H1 (cell line): Measurements from ENCODE around the gene PLB1. TPM values are rescaled to one million over a fixed set of nuclear protein-coding genes. Genes with fewer than 3 reads are reported as not detected.

Experiments
- CTCF ChIA-PET: fragments of 300-600 bp; sonication (Branson Sonifier 250); formaldehyde crosslinking; loops from one replicate; lab custom pipeline; 2021; ENCODE audit not compliant: partially characterized antibody; lab: Charles Lee
- POLR2A ChIA-PET: fragments of 300-600 bp; sonication (Branson Sonifier 250); formaldehyde crosslinking; loops from one replicate; lab custom pipeline; 2021; ENCODE audit warnings: inconsistent platforms; ENCODE audit not compliant: partially characterized antibody; lab: Charles Lee
- DNase-seq, 2 experiments: peaks; one replicate each; pipeline versions ENCODE4 v3.0.0 to v3.0.0-alpha.2; 2010 to 2022; ENCODE audit warnings: low spot score in 2 of 2, low read depth in 1 of 2, mixed read lengths in 1 of 2
- FAIRE-seq: peaks from 2 replicates; lab custom pipeline; 2011; peaks lifted over from hg19 to GRCh38; lab: Jason Lieb, UNC
- H2AFZ ChIP-seq: 2 replicates; pipeline ENCODE4 v1.8.1; 2012; ENCODE audit warnings: low read length, inconsistent platforms
- H2AK5ac ChIP-seq: 2 replicates; pipeline ENCODE4 v1.6.1; 2013; ENCODE audit warnings: low read depth, low read length
- H2BK120ac ChIP-seq: replicated peaks from 2 replicates; pipeline ENCODE3; 2013; ENCODE audit warnings: low read depth, low read length, inconsistent platforms
- H2BK12ac ChIP-seq: 2 replicates; pipeline ENCODE4 v1.6.1; 2013; ENCODE audit warnings: low read depth, low read length
- H2BK15ac ChIP-seq: 2 replicates; pipeline ENCODE4 v1.6.1; 2013; ENCODE audit warnings: low read length
- H2BK20ac ChIP-seq: 2 replicates; pipeline ENCODE4 v1.6.1; 2013; ENCODE audit warnings: low read length
- H2BK5ac ChIP-seq: 2 replicates; pipeline ENCODE4 v1.6.1; 2013; ENCODE audit warnings: low read depth, low read length
- H3K14ac ChIP-seq: 2 replicates; pipeline ENCODE4 v1.6.1; 2013; ENCODE audit warnings: inconsistent platforms; ENCODE audit not compliant: insufficient read length
- H3K18ac ChIP-seq: 2 replicates; pipeline ENCODE4 v1.6.1; 2013; ENCODE audit warnings: low read length; ENCODE audit errors: extremely low read depth
- H3K23ac ChIP-seq: 2 replicates; pipeline ENCODE4 v1.6.1; 2013; ENCODE audit warnings: inconsistent platforms; ENCODE audit not compliant: insufficient read length
- H3K23me2 ChIP-seq: 2 replicates; pipeline ENCODE4 v1.6.1; 2013; ENCODE audit warnings: low read depth, low read length
- H3K27ac ChIP-seq: 2 replicates; pipeline ENCODE4 v1.6.1; 2011; ENCODE audit warnings: low read depth, low read length, inconsistent platforms
- H3K27me3 ChIP-seq, 4 experiments: replicated peaks in 1 of 4; 1 replicate in 1 of 4; 2 replicates in 3 of 4; pipeline versions ENCODE4 v1.6.1 to v1.8.1; 2011 to 2013; ENCODE audit warnings: low read length in 3 of 4, mild to moderate bottlenecking in 3 of 4, inconsistent platforms in 2 of 4, mixed read lengths in 2 of 4, moderate library complexity in 1 of 4; ENCODE audit not compliant: control insufficient read depth in 3 of 4, insufficient read depth in 3 of 4; ENCODE audit errors: extremely low read depth in 1 of 4
- H3K36me3 ChIP-seq, 4 experiments: 2 replicates each; pipeline versions ENCODE4 v1.6.1 to v1.8.1; 2011 to 2013; ENCODE audit warnings: mild to moderate bottlenecking in 4 of 4, low read length in 3 of 4, moderate library complexity in 2 of 4, control low read depth in 1 of 4, inconsistent platforms in 1 of 4; ENCODE audit not compliant: insufficient read depth in 4 of 4, control insufficient read depth in 2 of 4
- H3K4ac ChIP-seq: replicated peaks from 2 replicates; pipeline ENCODE3; 2013; ENCODE audit warnings: low read length, low read depth, mixed read lengths, inconsistent platforms; ENCODE audit not compliant: insufficient read length
- H3K4me1 ChIP-seq, 4 experiments: replicated peaks in 1 of 4; 1 replicate in 1 of 4; 2 replicates in 3 of 4; pipeline versions ENCODE4 v1.6.1 to v1.8.1; 2011 to 2013; ENCODE audit warnings: low read length in 3 of 4, inconsistent platforms in 2 of 4, mixed read lengths in 1 of 4; ENCODE audit not compliant: insufficient read depth in 4 of 4, control insufficient read depth in 3 of 4
- H3K4me2 ChIP-seq, 2 experiments: 2 replicates each; pipeline versions ENCODE4 v1.6.1 to v1.8.1; 2011 to 2013; ENCODE audit warnings: low read depth in 2 of 2, low read length in 2 of 2, control low read depth in 1 of 2, inconsistent platforms in 1 of 2, mild to moderate bottlenecking in 1 of 2; ENCODE audit not compliant: insufficient read depth in 1 of 2
- H3K4me3 ChIP-seq, 4 experiments: fragments of 200-600, 300-600 bp in 1 of 4; sonication (generic), shearing (Covaris generic), sonication (Bioruptor Twin) in 1 of 4; 2 replicates each; pipeline versions ENCODE4 v1.5.1 to v1.8.1; 2011 to 2016; ENCODE audit warnings: low read length in 4 of 4, low read depth in 3 of 4, control low read depth in 2 of 4, inconsistent platforms in 2 of 4, mild to moderate bottlenecking in 2 of 4, mixed read lengths in 1 of 4, moderate library complexity in 1 of 4; ENCODE audit not compliant: insufficient read depth in 2 of 4; ENCODE audit errors: extremely low read depth in 1 of 4
- H3K56ac ChIP-seq: replicated peaks from 2 replicates; pipeline ENCODE3; 2013; ENCODE audit warnings: low read depth, mild to moderate bottlenecking, mixed read lengths, low read length, inconsistent platforms; ENCODE audit not compliant: insufficient read length
- H3K79me1 ChIP-seq: 2 replicates; pipeline ENCODE4 v1.6.1; 2013; ENCODE audit warnings: low read depth, low read length, control low read depth
- H3K79me2 ChIP-seq, 2 experiments: 2 replicates each; pipeline versions ENCODE4 v1.6.1 to v1.8.1; 2012 to 2013; ENCODE audit warnings: low read length in 2 of 2, mild to moderate bottlenecking in 2 of 2, inconsistent platforms in 1 of 2; ENCODE audit not compliant: insufficient read depth in 2 of 2, control insufficient read depth in 1 of 2
- H3K9ac ChIP-seq, 4 experiments: replicated peaks in 1 of 4; 1 replicate in 1 of 4; 2 replicates in 3 of 4; pipeline versions ENCODE4 v1.6.1 to v1.8.1; 2011 to 2013; ENCODE audit warnings: low read depth in 3 of 4, low read length in 3 of 4, control low read depth in 2 of 4, mild to moderate bottlenecking in 2 of 4, moderate library complexity in 2 of 4, inconsistent platforms in 1 of 4; ENCODE audit errors: extremely low read depth in 1 of 4
- H3K9me3 ChIP-seq, 2 experiments: 2 replicates each; pipeline versions ENCODE4 v1.6.1 to v1.8.1; 2012 to 2013; ENCODE audit warnings: mild to moderate bottlenecking in 2 of 2, moderate library complexity in 2 of 2, control low read depth in 1 of 2, inconsistent platforms in 1 of 2, low read depth in 1 of 2, low read length in 1 of 2, mixed read lengths in 1 of 2; ENCODE audit not compliant: insufficient read depth in 2 of 2
- H4K20me1 ChIP-seq, 2 experiments: replicated peaks in 1 of 2; 2 replicates each; pipeline versions ENCODE3 to v1.8.1; 2011 to 2013; ENCODE audit warnings: inconsistent platforms in 2 of 2, low read length in 2 of 2, mild to moderate bottlenecking in 1 of 2; ENCODE audit not compliant: insufficient read depth in 2 of 2, control insufficient read depth in 1 of 2
- H4K5ac ChIP-seq: 2 replicates; pipeline ENCODE4 v1.6.1; 2013; ENCODE audit warnings: low read length, low read depth, mixed read lengths, inconsistent platforms; ENCODE audit not compliant: insufficient read length
- H4K8ac ChIP-seq: 2 replicates; pipeline ENCODE4 v1.8.0; 2013; ENCODE audit warnings: mild to moderate bottlenecking, moderate library complexity, low read length, inconsistent platforms; ENCODE audit not compliant: insufficient read depth; ENCODE audit errors: extremely low read depth
- H4K91ac ChIP-seq: replicated peaks from 2 replicates; pipeline ENCODE3; 2013; ENCODE audit warnings: low read length, mixed read lengths, inconsistent platforms; ENCODE audit not compliant: insufficient read length
- E2F6 ChIP-seq: IDR thresholded peaks from 2 replicates; pipeline ENCODE4 v1.6.1; 2012; ENCODE audit warnings: inconsistent platforms
- KDM1A ChIP-seq: fragments of 200-600, 300-600 bp; sonication (generic); IDR thresholded peaks from 2 replicates; pipeline ENCODE4 v1.7.1; 2016; ENCODE audit warnings: mild to moderate bottlenecking, low read length, borderline replicate concordance
- WGBS, 2 experiments: shearing (Covaris generic) in 1 of 2; methylation state at CpG; one replicate each; pipeline versions ENCODE4 v1.1.6 to v1.1.7; 2013 to 2015; ENCODE audit warnings: low lambda C conversion rate in 2 of 2, mixed read lengths in 2 of 2, inconsistent platforms in 1 of 2, low coverage in 1 of 2, missing lambda C conversion rate in 1 of 2; ENCODE audit not compliant: insufficient replicate concordance in 2 of 2, insufficient coverage in 1 of 2, insufficient read length in 1 of 2; ENCODE audit errors: extremely low coverage in 1 of 2, missing lambda C conversion rate in 1 of 2; 5-methylcytosine and 5-hydroxymethylcytosine counted together
- polyA plus RNA-seq, 7 experiments: library from polyadenylated mRNA; depleted of rRNA in 3 of 7; stranded (reverse) in 5 of 7; unstranded in 2 of 7; fragments of >200 nt in 5 of 7; fragments of 200-250 nt in 2 of 7; gene quantifications; 1 replicate in 5 of 7; 2 replicates in 1 of 7; 4 replicates in 1 of 7; pipeline versions ENCODE4 v1.2.1 to v1.2.3, GENCODE V29; 2011 to 2013; ENCODE audit warnings: missing spikeins in 2 of 7, mixed read lengths in 2 of 7
- total RNA-seq: library from RNA; stranded (reverse); fragmentation: NEBNext Ultra II Directional; extraction: Animal tissue kit (Norgen Biotek cat#: 25700); gene quantifications from 2 replicates; pipeline ENCODE4 v1.2.1, GENCODE V29; 2021

The PLB1 gene
- total and polyA plus RNA-seq, 2 of the 8 experiments (the other 6 are each of a cell fraction or from before 2014, with no cell fraction given), result 0.20 to 0.36 TPM

DNA sequence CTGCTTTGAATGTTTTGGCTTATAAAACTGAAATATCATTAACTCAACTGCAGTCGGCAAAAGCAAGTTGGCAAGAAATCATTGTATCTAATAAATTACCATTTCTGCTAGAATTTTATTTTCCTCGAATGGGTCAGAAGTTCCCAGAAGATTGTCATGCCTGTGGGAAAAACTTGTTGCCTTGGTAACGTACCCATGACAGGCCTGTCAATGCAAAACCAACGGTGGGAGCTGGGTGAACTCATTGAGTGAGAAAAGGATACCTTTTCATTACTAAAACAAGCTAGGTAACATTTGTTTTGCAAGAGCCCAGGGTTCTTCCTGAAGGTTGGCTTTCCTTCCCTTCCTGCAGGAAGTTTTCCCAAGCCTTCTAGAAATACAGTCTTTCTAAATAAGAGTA is 9.5 kb downstream of the PLB1 start:
- H3K36me3 ChIP-seq, result no peaks in the 10 kb centered on the region
- no peaks in the 10 kb centered on the region for H3K4me1 ChIP-seq
- no peak overlapping the region for H4K8ac ChIP-seq
- no peak overlapping the region for H2AFZ ChIP-seq
- no peaks in the 10 kb centered on the region for H3K27me3 ChIP-seq
- no peak overlapping the region for H2BK15ac ChIP-seq
- no peak overlapping the region for H4K91ac ChIP-seq
- FAIRE-seq (no peak), DNase-seq (no peak)
- no peak overlapping the region for H3K4ac ChIP-seq
- no peak overlapping the region for H2AK5ac ChIP-seq
- CTCF ChIA-PET, result no interaction called here
- WGBS, 2 experiments, result 81% methylated on average over 4 of the region's 4 CpGs; no CpG with 5 or more reads in 1 of the 2 experiments
- no peaks in the 10 kb centered on the region for H3K23me2 ChIP-seq
- H2BK12ac ChIP-seq, result no peak overlapping the region
- H4K5ac ChIP-seq, result no peak overlapping the region
- no peak overlapping the region for H3K9ac ChIP-seq
- POLR2A ChIA-PET, result no interaction called here
- TF ChIP-seq KDM1A (no peak), E2F6 (no peak)
- no peaks in the 10 kb centered on the region for H3K79me2 ChIP-seq
- no peak overlapping the region for H3K27ac ChIP-seq
- no peaks in the 10 kb centered on the region for H3K9me3 ChIP-seq
- no peak overlapping the region for H2BK20ac ChIP-seq
- H4K20me1 ChIP-seq, result no peaks in the 10 kb centered on the region
- no peak overlapping the region for H2BK120ac ChIP-seq
- H3K79me1 ChIP-seq, result no peaks in the 10 kb centered on the region
- H3K23ac ChIP-seq, result no peak overlapping the region
- no peak overlapping the region for H2BK5ac ChIP-seq
- H3K56ac ChIP-seq, result no peak overlapping the region
- no peak overlapping the region for H3K4me3 ChIP-seq
- no peak overlapping the region for H3K4me2 ChIP-seq
- no peak overlapping the region for H3K14ac ChIP-seq
- no peak overlapping the region for H3K18ac ChIP-seq
